T-helper 1 cell treated with Interleukin-12 subunit alpha and Interleukin-12 subunit beta and Interleukin-4 antibody, amounts not matched to agents 30 ng/mL and 1 ng/mL, for 36 hours (primary cell): ENCODE results near the gene C1GALT1. TPM values are rescaled to one million over a fixed set of nuclear protein-coding genes. Genes with fewer than 3 reads are reported as not detected.

Source experiments
- intact Hi-C: fragments of 100-400 bp; cut with micrococcal nuclease; formaldehyde crosslinking; loops from one replicate; pipeline ENCODE4 v1.15.1; 2024
- total RNA-seq: library from RNA; stranded (reverse); gene quantifications from 2 replicates; pipeline ENCODE4 v1.2.3, GENCODE V29; 2022

C1GALT1 gene
- total RNA-seq, 1 donor from 2014 or later = 54.9 TPM

DNA sequence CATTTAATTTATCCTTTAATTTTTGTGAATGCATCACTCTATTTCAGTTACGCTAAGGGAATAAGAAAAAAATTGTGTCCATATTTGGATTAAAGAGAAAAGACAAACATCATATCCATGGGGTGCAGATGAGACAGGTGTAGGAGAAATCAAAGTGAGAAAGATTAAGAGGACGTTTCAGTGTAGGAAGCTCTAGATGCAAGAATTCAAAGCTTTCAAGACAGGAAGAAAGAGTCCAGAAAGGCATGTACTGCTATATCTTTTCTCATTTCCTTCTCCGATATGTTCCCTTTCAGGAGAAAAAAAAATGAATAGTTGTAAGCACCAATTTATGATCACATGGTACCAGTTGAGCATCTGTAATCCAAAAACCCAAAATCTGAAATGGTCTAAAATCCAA is 17.0 kb upstream of the C1GALT1 start:
- intact Hi-C loops = no loop called here

DNA sequence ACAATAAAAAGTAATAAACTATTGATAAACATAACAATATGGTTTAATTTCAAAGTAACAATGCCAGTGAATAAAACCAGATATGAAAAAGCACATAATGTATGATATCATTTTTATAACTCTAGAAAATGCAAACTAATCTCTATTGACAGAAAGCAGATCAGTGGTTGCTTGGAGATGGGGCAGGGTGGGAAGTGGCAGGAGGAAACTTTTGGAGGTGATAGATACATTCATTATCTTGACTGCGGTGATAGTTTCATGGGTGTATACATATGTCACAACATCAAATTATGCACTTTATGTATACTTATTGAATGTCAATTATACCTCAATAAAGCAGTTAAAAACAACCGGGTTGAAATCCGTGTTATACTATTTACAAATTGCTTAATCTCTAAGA is 16.0 kb upstream of the C1GALT1 start:
- intact Hi-C loops = no loop called here

DNA sequence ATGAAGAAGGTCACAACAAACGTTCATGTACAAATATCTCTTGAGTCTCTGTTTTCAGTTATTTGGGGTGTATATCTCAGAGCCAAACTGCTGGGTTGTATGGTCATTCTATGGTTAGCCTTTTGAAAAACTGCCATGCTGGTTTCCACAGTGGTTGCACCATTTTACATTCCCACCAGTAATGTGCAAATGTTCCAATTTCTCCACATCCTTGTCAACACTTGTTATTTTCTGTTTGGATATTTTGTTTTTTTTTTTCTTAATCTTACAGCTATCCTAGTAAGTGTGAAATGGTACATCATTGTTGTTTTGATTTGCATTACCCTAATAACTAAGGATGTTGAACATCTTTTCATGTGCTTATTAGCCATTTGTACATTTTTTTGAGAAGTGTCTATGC is 13.0 kb upstream of the C1GALT1 start:
- intact Hi-C loops = no loop called here

DNA sequence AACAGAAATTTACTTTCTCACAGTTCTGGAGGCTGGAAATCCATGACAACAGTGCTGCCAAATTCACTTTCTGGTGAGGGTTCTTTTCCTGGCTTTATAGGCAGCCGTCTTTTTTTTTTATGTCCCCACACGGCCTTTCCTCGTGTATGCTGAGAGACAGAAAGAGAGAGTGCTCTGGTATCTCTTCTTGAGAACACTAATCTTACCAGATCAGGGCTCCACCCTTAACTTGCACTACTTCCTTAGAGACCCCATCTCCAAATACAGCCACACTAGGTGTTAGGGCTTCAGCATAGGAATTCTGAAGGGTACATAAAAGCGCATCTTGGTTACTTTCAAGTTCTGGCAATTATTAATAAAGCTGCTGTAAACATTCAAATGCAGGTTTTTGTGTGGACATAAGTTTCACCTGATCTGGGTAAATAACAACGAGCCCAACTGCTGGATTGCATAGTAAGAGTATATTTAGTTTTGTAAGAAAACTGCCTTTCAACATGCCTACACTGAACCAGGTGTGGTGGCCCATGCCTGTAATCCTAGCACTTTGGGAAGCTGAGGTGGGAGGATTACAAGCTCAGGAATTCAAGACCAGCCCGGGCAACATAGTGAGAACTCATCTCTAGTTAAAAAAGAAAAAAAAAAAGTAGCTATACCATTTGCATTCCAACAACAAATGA is 8.2 kb upstream of the C1GALT1 start:
- intact Hi-C loops = no loop called here

DNA sequence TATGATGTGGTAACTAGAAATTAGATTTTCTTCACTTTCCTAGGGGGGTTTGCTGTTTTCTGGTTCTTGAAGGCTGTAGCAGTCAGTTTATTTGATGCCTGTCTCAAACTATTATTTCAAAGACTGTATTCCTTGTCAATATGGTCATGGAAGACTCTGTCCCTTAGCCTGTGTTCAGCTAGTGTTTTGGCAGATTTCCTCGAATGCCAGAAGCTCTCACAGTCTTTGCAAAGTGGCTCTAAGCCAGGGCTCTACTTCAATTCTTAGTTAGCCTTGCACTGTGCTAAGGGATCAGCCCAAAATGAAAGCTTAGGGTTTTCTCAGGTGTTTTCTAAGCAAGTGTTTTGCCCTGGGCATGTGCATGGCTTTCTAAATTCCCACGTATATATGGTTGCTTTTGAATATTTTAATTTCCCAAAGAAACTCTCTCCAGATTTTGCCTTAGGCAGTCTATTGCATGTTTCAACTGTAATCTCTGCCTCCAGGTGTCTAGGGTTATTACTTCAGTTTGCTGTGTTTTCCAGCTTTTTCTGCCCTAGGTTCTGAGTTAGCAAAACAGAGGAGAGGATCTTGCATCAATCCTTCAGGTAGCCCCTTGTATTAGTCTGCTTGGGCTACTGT is 7.2 kb upstream of the C1GALT1 start:
- intact Hi-C loops = no loop called here

DNA sequence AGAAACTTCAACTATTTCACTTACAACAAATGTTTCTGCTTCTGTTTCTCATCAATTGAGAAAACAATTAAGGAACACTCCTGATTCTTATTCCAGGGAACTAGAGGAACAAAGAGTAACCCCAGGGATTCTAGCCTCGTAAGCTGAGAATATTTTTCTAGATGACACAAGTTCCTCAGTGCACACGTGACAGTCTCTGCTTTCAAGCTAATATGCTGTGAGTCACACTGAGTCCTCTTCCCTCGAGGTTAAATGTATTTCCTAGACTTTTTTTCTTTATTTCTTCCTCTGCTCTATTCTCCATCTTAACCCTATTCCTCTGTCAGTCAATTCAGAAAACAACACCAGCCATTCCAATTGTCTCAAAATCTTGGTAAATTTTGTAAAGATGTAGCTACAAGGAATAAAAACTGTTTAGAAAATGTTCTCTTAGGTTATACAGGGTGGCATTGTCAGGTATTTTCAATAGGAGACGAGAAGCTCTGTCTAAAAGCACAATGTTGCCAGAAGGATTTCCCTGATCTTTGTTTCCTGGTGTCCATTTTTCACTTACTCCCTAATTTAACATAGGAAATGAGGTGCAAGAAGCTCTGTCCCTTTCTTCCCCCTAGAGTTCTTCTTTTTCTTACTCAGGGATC is 5.8 kb upstream of the C1GALT1 start:
- intact Hi-C loops = no loop called here

DNA sequence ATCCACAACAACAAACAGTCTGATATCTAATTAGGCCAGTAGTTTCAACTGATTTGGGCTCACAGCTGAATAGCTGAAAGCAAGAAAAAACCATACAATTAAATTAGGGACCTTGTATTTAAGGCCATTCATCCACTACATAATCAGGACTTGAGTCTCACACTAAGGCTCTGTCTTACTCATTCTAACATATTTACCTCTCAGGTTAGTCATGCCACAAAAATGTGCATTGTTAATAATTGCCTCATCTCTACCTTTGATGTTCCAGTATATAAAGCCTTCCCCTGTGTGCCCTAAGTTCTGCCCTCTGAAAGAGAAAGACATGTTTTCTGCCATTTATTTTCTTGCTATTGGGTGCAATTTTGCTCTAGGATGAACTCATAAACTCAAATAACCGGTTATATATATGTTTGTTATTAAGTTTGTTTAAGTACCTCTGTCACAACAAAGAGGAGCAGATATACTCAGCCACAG is 5.3 kb upstream of the C1GALT1 start:
- intact Hi-C loops = no loop called here

DNA sequence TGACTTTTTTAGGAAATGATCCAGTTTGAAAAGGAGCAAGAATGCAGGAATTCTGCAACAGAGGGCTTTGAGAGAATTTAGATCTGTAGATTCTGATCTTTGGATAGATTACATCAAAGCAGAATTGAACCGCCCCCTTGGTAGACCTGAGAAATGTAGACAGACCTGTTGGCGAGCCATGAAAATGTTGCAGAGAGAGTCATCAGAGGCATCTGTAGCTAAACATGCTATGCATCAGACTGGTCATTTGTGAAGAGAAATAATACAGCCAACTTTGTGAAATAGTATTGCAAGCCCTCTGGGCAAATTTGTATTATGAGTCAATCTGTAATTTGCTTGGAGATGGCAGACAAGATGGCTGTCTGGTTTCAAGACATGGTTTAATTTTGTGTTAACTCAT is 4.3 kb upstream of the C1GALT1 start:
- intact Hi-C loops = no loop called here

DNA sequence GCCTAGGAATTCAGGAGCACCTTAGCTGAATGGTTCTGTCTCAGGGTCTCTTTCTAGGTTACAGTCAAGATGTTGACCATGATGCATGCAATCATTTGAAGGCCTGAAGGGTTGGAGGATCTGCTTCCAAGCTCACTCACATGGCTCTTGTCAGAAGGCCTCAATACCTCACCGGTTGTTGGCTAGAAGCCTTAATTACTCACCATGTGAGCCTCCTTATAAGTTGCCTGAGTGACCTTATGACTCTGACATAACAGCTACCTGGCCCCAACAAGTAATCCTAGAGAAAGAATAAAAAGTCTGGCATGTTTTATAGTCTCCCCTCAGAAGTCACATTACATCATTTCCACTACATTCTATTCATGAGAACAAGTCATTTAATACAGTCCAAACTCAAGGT is 3.4 kb upstream of the C1GALT1 start:
- intact Hi-C loops = no loop called here

DNA sequence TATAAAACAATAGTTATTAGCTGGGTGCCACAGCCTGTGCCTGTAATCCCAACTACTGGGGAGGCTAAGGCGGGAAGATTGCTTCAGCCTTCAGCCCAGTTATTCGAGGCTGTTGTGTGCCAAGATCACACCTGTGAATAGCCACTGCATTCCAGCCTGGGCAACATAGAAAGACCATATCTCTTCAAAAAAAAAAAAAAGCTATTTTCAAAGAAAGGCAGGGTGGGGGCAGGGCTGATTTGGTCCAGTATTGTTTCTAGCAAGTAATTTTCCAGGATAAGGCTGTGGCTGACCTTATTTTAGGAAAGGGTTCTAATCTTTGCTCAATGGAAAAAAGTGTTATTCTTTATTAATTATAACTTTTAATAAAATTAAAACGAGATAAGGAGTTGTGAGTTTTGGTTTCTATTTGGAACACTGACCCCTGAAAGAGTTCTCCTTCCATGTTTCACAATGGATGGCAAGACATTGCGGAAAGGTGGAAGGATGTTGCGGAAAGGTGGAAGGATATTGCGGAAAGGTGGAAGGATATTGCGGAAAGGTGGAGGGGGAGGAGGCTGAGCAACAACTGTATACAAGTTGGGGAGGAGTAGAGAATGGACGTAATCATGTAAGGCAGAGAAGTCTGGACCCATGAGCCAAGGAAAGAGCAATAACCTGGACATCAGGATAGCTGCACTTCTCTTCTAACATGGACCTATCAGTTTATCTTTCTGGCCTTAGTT is 1.5 kb upstream of the C1GALT1 start:
- intact Hi-C loops = loop anchor here (5.0 kb wide), 4 partner anchors 246 to 1036 kb away; partner anchors contain the start of gene DAGLB

DNA sequence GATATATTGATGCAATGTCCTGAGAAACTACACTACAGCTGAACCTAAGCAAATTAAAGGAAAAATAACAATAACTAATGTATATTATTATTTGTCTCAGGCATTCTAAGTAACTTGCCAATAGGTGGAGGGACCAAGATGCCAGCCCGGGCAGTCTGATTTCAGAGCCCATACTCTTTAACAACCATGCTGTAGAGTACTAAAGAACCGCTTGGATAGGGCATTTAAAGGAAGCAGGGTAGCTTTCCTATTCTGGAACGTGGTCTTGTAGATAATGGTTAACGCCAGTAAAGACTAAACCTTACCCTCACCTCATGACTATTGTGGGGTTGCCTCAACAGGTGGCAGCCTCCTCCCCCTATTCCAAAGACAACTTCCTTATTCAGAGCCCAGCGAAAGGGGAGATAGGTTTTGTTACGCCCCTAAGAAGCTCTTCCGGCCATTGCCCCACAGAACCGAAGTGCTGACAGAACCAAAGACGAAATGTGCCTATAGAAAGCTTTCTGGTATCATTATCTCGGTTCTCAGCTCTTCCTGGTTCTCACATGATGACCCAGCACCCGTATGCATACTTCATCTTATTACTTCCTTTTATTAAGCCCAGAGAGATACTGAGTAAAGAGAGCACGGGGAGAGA is 707 bp upstream of the C1GALT1 start:
- intact Hi-C loops = loop anchor here (1.0 to 5.0 kb wide), 13 partner anchors 19 to 1036 kb away; partner anchors contain the start of genes DAGLB, GLCCI1 and UMAD1

DNA sequence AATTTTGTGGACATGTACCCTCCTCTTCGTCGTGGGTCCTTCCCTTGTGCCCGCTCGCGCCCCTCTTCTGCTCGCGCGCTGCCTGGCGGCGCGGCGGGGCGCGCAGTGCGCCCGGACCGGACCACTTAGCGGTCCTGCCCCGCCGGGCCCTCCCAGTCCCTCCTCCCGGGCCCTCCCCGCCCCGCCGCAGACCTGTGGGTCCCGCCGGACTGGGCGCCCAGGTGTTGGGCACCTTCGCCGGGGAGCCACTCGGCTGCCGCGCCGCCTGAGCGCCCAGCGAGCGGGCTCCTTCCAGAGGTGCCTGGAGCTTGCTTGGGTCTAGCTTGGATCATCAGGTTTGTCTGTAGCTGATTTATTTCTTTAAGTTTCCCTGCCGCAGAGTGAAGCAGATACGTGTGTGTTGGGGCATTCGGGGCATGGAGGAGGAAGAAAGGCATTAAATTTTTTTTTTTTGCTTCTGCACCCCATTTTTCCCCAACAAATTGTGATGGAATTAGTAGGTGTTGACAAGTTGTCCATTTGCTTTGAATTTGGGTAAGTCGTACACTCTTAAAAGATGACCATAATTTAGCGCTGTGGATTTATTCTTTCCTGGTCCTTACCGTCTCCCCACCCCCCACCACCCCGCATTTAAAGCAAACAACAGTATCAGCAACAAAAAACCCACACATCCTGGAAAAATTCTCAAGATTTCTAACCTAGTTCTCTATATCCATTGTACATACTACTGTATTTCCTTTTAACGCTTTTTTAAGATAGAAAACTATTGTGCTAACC is 905 bp downstream of the C1GALT1 start:
- intact Hi-C loops = loop anchor here (2.0 to 5.0 kb wide), 5 partner anchors 18 to 1034 kb away; partner anchors contain the start of gene DAGLB

DNA sequence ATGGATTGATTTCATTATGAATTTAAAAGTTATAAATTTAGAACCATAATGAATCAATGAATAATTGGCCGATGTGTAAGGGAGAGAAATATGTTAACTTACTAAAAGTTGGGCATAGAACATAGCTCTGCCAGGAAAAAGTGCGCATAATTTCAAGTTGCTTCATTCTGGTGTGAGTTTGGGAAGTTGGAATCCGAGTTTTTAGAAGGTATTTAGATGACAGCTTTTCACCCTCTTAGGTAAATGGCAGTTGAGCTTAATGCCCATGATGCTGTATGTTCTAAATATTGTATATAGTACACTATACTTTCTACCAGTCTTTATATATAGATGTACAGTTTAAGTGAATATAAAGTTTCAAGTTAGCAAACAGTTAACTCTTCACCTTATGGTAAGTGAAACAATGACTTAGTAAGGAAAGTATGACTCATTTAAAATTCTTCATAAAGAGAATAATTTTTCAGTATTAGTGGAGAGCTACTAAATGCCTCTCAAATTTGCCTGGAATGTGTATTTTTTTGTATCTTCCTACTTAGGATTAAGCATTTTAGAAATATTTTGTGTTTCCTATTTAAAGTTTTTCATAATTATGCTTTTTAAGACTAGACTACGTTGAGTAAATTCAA is 1.6 kb downstream of the C1GALT1 start:
- intact Hi-C loops = loop anchor here (1.0 to 5.0 kb wide), 6 partner anchors 17 to 1033 kb away; partner anchors contain the start of gene DAGLB

DNA sequence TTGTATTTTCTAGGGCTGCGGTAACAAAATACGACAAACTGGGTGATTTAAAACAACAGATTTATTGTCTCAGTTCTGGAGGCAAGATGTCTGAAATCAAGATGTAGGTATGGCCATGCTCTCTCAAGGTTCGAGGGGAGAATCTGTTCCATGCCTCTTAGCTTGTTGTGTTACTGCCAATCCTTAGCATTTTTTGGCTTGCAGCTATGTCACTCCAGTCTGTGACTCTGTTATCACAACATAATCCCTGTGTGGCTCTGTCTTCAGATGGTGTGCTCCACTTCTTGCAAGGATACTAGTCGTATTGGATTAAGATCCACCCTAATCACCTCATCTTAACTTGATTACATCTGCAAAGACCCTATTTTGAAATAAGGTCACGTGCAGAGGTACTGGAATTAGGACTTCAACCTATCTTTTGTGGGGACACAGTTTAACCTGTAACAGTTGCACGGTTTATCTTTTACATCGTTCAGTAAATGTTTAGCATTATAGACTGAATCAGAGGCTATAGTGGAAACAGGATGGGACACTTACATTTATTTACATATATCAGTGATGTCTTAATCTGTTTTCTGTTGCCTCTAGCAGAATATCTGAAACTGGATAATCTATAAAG is 3.1 kb downstream of the C1GALT1 start:
- intact Hi-C loops = no loop called here

DNA sequence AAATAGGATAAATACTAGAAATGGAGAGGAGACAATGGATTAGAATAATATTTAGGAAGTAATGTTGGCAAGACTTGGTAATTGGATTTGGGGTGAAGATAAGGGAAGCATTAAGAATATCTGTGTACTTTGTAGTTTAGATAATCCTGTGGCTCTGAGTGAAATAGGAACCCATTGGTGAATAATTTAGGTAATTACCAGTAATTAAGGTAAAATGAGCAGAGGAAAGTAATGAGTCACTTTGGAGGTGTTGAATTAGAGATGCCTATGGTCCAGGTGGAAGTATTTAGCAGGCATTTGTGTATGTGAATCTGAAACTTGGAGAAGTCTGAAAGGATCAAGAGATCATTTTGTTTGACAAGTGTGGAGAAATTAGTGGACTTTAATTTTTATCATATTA is 5.7 kb downstream of the C1GALT1 start:
- intact Hi-C loops = no loop called here

DNA sequence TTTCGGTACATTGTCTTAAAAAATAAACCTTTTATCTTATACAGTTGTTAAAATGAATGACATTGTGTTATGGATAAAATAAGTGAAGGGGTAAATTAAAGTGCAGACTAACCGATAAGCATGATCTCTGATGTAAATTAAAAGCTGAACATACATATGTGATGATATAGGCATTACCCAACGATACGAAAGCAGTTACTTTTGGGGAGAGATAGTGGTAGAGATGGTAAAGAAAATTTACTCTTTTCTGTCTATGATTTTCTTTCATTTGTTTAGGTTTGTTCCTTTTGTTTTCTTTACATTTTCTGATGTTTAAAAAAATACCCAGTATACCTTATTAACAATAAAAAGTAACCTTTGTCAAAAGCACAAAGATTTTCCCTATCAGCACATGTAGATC is 6.4 kb downstream of the C1GALT1 start:
- intact Hi-C loops = no loop called here

DNA sequence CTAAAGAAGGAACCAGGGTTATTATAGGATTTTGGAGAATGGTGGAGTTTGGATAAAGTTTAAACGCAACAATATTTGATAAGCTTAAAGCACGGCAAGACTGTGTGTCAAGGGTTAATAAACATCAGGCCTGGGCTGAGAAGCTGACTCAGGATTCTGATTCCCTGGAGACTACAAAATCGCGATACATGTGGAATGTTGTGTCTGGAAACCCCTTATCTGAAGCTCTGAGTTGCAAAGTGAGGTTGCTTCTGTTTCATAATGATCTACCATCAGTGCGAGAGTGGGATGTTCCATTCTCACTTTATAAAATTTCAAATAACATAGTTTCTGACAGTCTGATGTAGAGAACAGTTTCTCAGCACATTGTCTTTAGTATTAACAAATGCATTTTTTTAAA is 7.8 kb downstream of the C1GALT1 start:
- intact Hi-C loops = no loop called here

DNA sequence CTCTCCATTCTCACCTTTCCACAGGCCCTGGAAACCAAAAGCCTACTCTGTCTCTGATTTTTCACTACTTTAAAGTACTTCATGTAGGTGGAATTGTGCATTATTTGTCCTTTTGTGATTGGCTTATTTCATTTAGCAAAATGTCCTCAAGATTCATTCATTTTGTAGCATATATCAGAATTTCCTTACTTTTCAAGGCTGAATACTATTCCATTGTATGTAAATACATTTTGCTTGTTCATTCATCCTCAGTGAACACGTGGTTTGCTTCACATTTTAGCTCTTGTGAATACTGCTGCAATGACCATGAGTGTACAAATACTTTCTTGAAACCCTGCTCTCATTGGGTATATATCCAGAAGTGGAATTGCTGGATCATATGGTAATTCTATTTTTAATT is 8.8 kb downstream of the C1GALT1 start:
- intact Hi-C loops = no loop called here
